Central memory CD8-positive, alpha-beta T cell (primary cell): ENCODE results near the gene CILP2.
A peak's percentile ranks its signal among the peaks of the same experiment; 100 is the strongest.

Experiments used
- ATAC-seq: fragments of 150-1000 bp; cut with Tn5 transposase; replicated peaks from 2 replicates; pipeline ENCODE4 v1.10.0; 2022; ENCODE audit warnings: mild to moderate bottlenecking, moderate FRiP score, moderate number of reproducible peaks; ENCODE audit not compliant: poor library complexity, severe bottlenecking; ENCODE audit errors: extremely low read depth
- DNase-seq, 2 donors: peaks; one replicate each; pipeline ENCODE4 v3.0.0; 2021; ENCODE audit warnings: low spot score in 2 of 2
- H3K27ac Mint-ChIP-seq: one replicate; pipeline ENCODE4 v1.8.0; 2022; ENCODE audit warnings: low read depth, mild to moderate bottlenecking, moderate library complexity, mixed read lengths
- H3K27me3 Mint-ChIP-seq: one replicate; pipeline ENCODE4 v1.8.0; 2022; ENCODE audit warnings: mixed read lengths
- H3K36me3 Mint-ChIP-seq: one replicate; pipeline ENCODE4 v1.8.0; 2022; ENCODE audit warnings: mild to moderate bottlenecking, moderate library complexity, mixed read lengths; ENCODE audit not compliant: insufficient read depth
- H3K4me1 Mint-ChIP-seq: one replicate; pipeline ENCODE4 v1.8.0; 2022; ENCODE audit warnings: mixed read lengths
- H3K4me3 Mint-ChIP-seq: one replicate; pipeline ENCODE4 v1.8.0; 2022; ENCODE audit warnings: mild to moderate bottlenecking, moderate library complexity, mixed read lengths
- H3K9me3 Mint-ChIP-seq: one replicate; pipeline ENCODE4 v1.8.0; 2022; ENCODE audit warnings: mixed read lengths

The CILP2 gene

DNA sequence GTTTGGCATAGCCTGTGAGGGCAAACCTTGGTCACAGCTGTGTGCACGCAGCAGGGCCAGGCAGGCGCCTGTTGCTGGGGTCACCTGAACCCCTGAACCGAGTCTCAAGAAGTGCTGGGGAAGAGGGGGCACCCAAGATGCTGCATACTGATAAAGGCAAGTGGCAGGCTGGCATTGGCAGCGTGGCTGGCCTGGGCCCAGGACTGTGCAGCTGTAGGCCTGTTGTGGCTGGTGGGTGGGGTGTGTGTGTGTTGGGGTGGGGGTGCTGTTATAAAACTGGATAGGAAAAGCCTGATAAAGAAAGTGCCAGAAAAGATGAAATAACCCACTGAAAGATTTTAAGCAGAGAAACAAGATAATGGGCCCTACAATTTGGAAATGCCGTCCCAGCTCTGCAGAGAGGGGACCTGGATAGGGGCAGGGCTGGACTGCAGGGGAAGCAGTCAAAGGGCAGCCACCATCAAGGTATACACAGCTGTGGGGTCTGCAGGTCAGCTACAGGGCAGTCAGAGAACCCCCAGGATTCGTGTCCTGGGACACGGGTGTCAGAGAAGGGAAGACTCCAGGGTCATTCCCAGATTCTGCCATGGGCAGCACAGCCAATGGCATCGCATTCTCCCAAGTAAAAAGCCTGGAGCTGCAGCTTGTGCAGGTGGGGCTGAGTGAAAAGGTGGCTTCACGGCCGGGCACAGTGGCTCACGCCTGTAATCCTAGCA is 33.2 kb downstream of the CILP2 start:
- Mint-ChIP-seq H3K4me3 (no peak overlapping the region), H3K4me1 (peaks cover 14% of the 10 kb centered on the region), H3K27ac (peak overlapping the region; percentile 37), H3K36me3 (peaks cover 15% of the 10 kb centered on the region), H3K9me3 (no peaks in the 10 kb centered on the region), H3K27me3 (no peaks in the 10 kb centered on the region)
- no peak for ATAC-seq
- DNase-seq: no peak

DNA sequence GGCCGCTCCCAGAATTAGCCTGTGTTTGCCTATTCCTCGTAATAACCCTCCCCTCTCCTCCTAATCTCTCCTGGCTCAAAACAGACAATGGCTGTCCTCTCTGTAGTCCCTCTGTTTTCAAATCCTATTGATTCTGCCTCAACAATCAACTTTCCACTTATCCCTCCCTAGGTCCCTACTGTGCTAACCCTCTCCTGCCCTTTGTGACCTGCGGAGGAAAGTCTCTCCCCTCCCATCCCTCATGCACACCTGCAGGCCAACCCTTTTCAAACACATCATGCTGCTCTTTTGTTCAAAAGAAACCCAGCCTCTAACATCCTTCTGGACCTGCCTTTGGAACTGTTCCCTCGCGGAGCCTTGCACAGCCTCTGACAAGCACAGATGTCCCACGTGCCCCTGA is 37.3 kb downstream of the CILP2 start:
- no peak overlapping the region for H3K4me3 Mint-ChIP-seq
- H3K27me3 Mint-ChIP-seq: no peaks in the 10 kb centered on the region
- peaks cover 7% of the 10 kb centered on the region for H3K4me1 Mint-ChIP-seq
- no peak for DNase-seq
- peak overlapping the region; percentile 27 for H3K27ac Mint-ChIP-seq
- H3K9me3 Mint-ChIP-seq: no peaks in the 10 kb centered on the region
- H3K36me3 Mint-ChIP-seq: peaks cover 6% of the 10 kb centered on the region
- no peak for ATAC-seq

DNA sequence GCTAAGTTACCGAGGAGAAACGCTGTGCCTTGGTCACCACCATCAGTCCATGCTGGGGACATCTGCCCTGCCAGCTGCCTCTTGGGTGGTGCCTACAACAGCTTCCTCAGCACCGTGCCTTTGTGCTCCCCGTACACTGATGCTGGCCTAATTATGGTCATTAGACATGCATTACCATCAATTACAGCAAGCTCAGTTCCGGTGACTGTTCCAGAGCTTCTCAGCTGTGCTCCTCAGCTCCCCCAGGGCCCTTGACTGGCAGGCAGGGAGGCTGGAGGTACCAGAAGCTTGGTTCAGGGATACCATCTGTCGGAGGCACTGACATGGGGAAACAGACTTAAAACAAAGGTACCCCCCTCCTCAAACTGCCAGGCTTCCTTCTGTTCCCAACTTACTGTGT is 40.2 kb downstream of the CILP2 start:
- Mint-ChIP-seq H3K9me3 (no peaks in the 10 kb centered on the region), H3K4me3 (no peak overlapping the region), H3K27me3 (no peaks in the 10 kb centered on the region), H3K4me1 (peaks cover 16% of the 10 kb centered on the region), H3K27ac (no peak overlapping the region), H3K36me3 (peaks cover 6% of the 10 kb centered on the region)
- DNase-seq: no peak
- ATAC-seq: no peak

DNA sequence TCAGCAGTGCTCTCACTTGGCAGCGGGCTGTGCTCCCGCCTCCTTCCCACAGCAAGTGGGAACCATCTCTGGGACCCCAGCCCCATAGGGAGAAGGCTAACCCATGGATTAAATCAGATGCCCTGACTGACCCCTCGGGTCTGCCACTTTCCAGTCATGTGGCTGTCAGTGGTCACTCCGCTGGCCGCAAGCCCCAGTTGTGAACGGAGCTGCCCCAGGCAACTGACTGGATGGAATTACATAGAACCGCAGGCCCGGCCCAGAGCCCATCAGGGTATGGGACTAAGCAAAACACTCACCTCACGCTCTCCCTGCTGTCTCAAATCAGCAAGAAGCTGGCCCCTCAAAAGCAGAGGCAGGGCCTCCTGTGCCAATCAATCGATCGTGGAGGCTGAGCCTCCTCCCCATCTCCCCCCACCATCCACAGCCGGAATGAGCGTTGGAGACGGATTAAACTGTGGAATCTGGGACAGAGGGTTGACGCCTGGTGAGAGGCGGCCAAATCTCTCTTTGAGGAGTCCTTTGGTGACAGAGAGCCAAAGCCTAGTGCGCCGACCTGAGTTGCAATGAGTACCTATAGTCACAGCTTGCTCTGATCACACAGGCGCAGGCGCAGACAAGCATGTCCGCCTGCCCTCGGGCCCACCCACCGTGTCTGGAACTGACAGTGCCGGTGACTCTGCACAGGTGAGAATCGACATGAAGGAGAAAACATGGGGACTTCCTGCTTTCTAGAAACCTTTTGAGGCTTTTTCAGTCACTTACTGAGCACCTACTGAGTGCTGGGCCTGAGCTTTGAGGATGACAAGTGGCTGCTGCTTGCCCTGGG is 41.7 kb downstream of the CILP2 start:
- ATAC-seq: no peak
- no peak overlapping the region for H3K4me3 Mint-ChIP-seq
- H3K27ac Mint-ChIP-seq: peak overlapping the region; percentile 82

DNA sequence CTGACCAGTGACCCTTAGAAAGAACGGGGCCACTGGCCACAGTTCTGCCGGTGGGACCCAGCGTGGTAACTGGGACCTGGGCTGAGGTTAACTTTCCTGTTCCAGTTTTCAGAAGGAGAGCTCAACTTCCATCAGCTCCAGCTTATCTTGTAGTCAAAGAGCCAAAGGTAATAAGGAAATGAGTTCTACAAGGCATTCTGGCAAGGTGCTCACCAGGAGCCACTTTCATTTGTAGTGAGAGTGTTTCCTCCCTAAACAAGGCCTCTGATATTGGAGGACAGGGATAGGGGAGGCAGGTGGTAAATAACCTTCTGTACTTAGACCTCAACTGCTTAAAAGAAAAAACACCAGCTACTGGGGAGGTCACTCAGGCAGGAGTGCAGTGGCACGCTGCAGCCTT is 42.4 kb downstream of the CILP2 start:
- Mint-ChIP-seq H3K36me3 (peaks cover 8% of the 10 kb centered on the region), H3K27ac (no peak overlapping the region), H3K27me3 (no peaks in the 10 kb centered on the region), H3K9me3 (no peaks in the 10 kb centered on the region), H3K4me1 (peaks cover 16% of the 10 kb centered on the region), H3K4me3 (no peak overlapping the region)
- ATAC-seq (no peak), DNase-seq (no peak)

More for the DNA sequence above, 41.7 kb downstream of the CILP2 start:
- no peak for DNase-seq
- Mint-ChIP-seq H3K9me3 (no peaks in the 10 kb centered on the region), H3K27me3 (no peaks in the 10 kb centered on the region), H3K36me3 (peaks cover 7% of the 10 kb centered on the region), H3K4me1 (peaks cover 16% of the 10 kb centered on the region)

DNA sequence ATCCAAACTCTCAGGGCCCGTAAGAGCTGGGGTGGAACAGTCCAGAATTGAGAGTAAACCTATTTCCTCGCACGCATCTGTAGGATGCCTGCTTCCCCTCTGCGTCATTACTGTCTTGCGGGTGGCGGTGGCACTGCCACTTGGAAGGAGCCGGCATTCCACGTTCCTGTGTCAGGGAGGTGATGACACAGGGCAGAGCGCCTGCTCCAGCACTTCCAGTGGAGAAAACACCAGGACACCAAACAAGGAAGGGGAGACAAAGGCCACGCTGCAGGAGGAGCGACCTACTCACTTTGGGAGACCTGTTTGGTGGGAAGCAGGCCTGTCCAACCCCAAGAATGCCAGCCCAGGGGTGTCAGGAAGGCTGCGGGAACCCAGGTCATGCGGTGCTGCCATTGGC is 43.3 kb downstream of the CILP2 start:
- no peak for DNase-seq

DNA sequence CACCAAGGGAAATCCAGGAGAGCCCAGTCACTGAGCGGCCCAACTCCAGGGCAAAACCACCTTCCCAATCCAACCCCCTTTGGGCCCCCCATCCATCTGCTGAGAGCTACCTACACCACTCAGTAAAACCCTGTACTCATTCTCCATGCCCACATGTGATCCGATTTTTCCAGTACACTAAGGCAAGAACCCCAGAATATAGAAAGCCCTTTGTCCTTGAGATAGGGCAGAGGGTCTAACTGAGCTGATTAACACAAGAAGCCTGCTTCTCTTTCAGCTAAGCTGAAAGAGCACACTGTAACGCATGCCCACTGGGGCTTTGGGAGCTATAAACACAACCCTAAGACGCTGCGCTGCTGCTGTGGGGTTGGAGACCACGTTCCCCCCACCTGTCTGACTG is 44.4 kb downstream of the CILP2 start:
- Mint-ChIP-seq H3K36me3 (peaks cover 11% of the 10 kb centered on the region), H3K9me3 (no peaks in the 10 kb centered on the region), H3K27ac (no peak overlapping the region), H3K4me1 (peaks cover 16% of the 10 kb centered on the region), H3K4me3 (no peak overlapping the region), H3K27me3 (no peaks in the 10 kb centered on the region)
- ATAC-seq (no peak), DNase-seq (no peak)

More for the DNA sequence above, 43.3 kb downstream of the CILP2 start:
- ATAC-seq: no peak
- H3K27ac Mint-ChIP-seq: peak overlapping the region; percentile 51
- H3K4me3 Mint-ChIP-seq: peak overlapping the region; percentile 20
- peaks cover 11% of the 10 kb centered on the region for H3K36me3 Mint-ChIP-seq
- peaks cover 16% of the 10 kb centered on the region for H3K4me1 Mint-ChIP-seq
- no peaks in the 10 kb centered on the region for H3K9me3 Mint-ChIP-seq
- H3K27me3 Mint-ChIP-seq: no peaks in the 10 kb centered on the region

DNA sequence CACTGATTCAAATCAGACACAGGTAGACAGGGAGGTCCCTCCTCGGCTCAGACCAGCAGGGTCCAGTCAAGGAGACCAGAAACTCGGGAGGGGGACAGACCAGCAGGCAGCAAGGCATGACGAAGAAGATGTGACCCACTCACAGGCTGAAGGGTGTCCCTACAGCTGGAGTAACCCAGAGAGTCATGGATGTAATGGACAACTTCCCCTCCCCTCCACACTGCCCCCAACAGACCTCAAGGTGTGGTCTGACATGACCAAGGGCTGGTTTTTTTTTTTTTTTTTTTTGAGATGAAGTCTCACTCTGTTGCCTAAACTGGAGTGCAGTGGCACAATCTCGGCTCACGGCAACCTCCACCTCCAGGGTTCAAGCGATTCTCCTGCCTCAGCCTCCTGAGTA is 46.3 kb downstream of the CILP2 start:
- DNase-seq (no peak), ATAC-seq (no peak)
- Mint-ChIP-seq H3K4me3 (no peak overlapping the region), H3K27me3 (no peaks in the 10 kb centered on the region), H3K27ac (no peak overlapping the region), H3K36me3 (peaks cover 14% of the 10 kb centered on the region), H3K4me1 (peaks cover 22% of the 10 kb centered on the region), H3K9me3 (no peaks in the 10 kb centered on the region)

DNA sequence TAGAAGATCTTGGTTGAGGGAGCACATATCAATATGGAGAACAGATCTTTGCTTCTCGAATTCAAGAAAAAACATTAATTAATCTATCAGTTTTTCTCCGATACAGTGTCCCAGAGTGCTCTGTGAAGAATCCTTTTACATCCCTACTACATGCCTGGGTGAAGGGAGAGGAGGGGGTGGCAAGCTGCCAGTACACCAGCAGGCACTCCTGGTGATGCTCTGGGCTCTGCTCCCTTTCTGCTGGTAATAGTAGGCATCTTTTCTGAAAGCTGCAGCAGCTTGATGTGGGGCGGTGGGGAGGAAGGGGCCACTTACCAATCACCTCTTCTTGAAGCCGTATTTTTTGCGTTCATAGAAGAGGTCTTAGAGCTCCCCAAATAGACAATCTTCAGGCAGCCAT is 49.7 kb downstream of the CILP2 start:
- H3K4me3 Mint-ChIP-seq: no peak overlapping the region
- DNase-seq: no peak
- H3K36me3 Mint-ChIP-seq: peaks cover 18% of the 10 kb centered on the region
- peaks cover 27% of the 10 kb centered on the region for H3K4me1 Mint-ChIP-seq
- H3K9me3 Mint-ChIP-seq: no peaks in the 10 kb centered on the region
- ATAC-seq: no peak
- H3K27me3 Mint-ChIP-seq: no peaks in the 10 kb centered on the region
- no peak overlapping the region for H3K27ac Mint-ChIP-seq

DNA sequence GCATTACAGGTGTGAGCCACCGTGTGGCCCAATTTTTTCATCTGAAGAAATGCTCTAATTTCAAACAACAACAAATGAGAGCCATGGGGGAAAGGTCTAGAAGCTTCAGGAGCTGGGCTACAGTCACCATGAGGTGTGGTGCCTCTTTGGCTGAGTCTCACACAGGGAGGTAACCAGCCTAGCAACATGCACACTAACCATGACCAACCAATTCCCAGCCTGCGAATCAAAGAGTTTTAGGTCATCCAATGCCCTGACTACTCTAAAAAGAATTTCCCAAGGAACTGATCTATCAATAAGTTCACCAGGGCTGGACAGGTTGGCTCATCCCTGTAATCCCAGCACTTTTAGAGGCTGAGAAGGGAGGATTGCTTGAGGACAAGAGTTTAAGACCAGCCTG is 50.5 kb downstream of the CILP2 start:
- peaks cover 27% of the 10 kb centered on the region for H3K4me1 Mint-ChIP-seq
- ATAC-seq: no peak
- H3K4me3 Mint-ChIP-seq: no peak overlapping the region
- H3K27me3 Mint-ChIP-seq: no peaks in the 10 kb centered on the region
- H3K36me3 Mint-ChIP-seq: peaks cover 21% of the 10 kb centered on the region
- H3K9me3 Mint-ChIP-seq: no peaks in the 10 kb centered on the region
- no peak for DNase-seq
- peak overlapping the region; percentile 91 for H3K27ac Mint-ChIP-seq

DNA sequence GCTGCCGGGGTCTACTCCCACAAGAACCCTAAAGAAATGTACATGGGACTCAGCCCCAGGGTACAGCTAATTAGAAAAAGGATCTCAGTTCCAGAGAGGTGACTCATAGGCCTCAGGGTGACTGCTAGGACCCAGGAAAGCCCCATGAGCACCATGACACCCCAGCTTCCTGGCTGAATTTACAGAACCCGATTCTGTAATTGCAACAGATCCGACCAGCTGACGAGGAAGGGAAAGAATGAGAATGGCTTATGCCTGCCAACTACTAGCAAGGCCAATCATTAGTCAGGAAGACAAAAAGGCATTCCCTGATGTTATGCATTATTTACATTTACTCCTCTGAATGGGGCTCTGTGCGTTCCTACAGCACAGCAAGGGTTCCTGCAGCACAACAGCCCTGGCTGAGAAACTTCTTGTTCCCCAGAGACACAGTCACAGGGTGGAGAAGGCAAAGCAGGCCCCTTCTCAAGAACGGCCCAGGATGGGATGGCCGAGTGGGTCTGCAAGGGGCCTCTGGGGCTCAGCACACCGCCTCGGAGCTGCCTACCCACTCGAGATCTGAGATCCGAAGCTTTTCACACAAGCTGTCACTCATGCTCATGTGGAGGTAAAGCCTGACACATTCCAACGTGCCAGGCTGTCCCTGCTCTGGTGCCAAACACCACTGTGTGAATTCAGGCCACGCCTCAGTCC is 53.2 kb downstream of the CILP2 start:
- peak overlapping the region; percentile 91 for H3K27ac Mint-ChIP-seq
- peaks cover 27% of the 10 kb centered on the region for H3K4me1 Mint-ChIP-seq
- no peaks in the 10 kb centered on the region for H3K9me3 Mint-ChIP-seq
- peak overlapping the region; percentile 45 for H3K4me3 Mint-ChIP-seq
- no peaks in the 10 kb centered on the region for H3K27me3 Mint-ChIP-seq
- peaks cover 21% of the 10 kb centered on the region for H3K36me3 Mint-ChIP-seq
- ATAC-seq (peak; percentile 96), DNase-seq (peak; percentile 25 to 52)

DNA sequence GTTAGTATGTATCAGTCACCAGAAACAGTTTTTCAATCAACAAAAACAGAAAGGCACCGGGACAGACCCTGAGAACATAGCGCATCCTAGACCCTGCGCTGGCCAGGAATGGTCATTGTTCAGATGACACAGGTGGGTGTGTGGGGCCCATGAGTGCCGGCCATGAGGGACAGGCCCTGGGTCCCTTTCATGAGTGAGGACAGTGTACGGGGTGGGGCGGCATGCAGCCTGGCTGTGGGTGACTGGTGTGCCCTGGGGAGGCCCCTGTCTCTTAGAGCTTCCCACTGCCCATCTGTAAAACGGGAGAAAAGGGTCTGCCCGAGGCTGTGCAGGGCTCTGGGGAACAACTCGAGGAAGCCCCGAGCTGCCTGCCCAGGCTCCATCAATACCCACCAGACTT is 54.6 kb downstream of the CILP2 start:
- peaks cover 24% of the 10 kb centered on the region for H3K36me3 Mint-ChIP-seq
- DNase-seq (no peak), ATAC-seq (no peak)
- no peak overlapping the region for H3K4me3 Mint-ChIP-seq
- no peaks in the 10 kb centered on the region for H3K27me3 Mint-ChIP-seq
- H3K27ac Mint-ChIP-seq: no peak overlapping the region
- no peaks in the 10 kb centered on the region for H3K9me3 Mint-ChIP-seq
- H3K4me1 Mint-ChIP-seq: peaks cover 33% of the 10 kb centered on the region
